GM23338 (cell line): ENCODE results near the gene PNRC2. TPM values are rescaled to one million over a fixed set of nuclear protein-coding genes. Genes with fewer than 3 reads are reported as not detected.

Source experiments
- ATAC-seq: fragments of 200-7000 bp; cut with Tn5 transposase; 3 replicates; pipeline ENCODE4 v1.9.1; 2020
- DNase-seq: peaks from one replicate; pipeline ENCODE4 v3.0.0-alpha.2; 2015; ENCODE audit warnings: low spot score
- H2AFZ ChIP-seq: fragments of 200-600 bp; sonication (generic); 2 replicates; pipeline ENCODE4 v1.8.0; 2016; ENCODE audit warnings: antibody characterized with exemption, mild to moderate bottlenecking, moderate library complexity
- H3F3A ChIP-seq: fragments of 200-600 bp; sonication (generic); replicated peaks from 2 replicates; pipeline ENCODE4 v1.8.0; 2017; ENCODE audit warnings: antibody characterized with exemption, mixed run types, low read depth
- H3K27ac ChIP-seq: fragments of 200-600 bp; sonication (generic); 2 replicates; pipeline ENCODE4 v1.6.1; 2016; ENCODE audit warnings: low read depth
- H3K27me3 ChIP-seq: fragments of 200-600 bp; sonication (generic); 2 replicates; pipeline ENCODE4 v1.8.0; 2016; ENCODE audit warnings: mild to moderate bottlenecking, mixed run types, moderate library complexity; ENCODE audit not compliant: insufficient read depth
- H3K36me3 ChIP-seq: fragments of 200-600 bp; sonication (generic); 2 replicates; pipeline ENCODE4 v1.8.0; 2016; ENCODE audit warnings: mild to moderate bottlenecking; ENCODE audit not compliant: insufficient read depth
- H3K4me1 ChIP-seq: fragments of 200-600 bp; sonication (generic); 2 replicates; pipeline ENCODE4 v1.8.0; 2016; ENCODE audit warnings: mild to moderate bottlenecking, moderate library complexity; ENCODE audit not compliant: insufficient read depth
- H3K4me2 ChIP-seq: fragments of 200-600 bp; sonication (generic); 2 replicates; pipeline ENCODE4 v1.7.1; 2017; ENCODE audit warnings: mixed run types
- H3K4me3 ChIP-seq: fragments of 200-600 bp; sonication (generic); 2 replicates; pipeline ENCODE4 v1.6.1; 2016; ENCODE audit warnings: mixed run types
- H3K79me2 ChIP-seq: fragments of 200-600 bp; sonication (generic); replicated peaks from 2 replicates; pipeline ENCODE4 v1.8.0; 2017; ENCODE audit warnings: mild to moderate bottlenecking; ENCODE audit not compliant: insufficient read depth
- H3K9me2 ChIP-seq: fragments of 200-600 bp; sonication (generic); 2 replicates; pipeline ENCODE4 v1.8.0; 2017; ENCODE audit not compliant: insufficient read depth
- H4K20me1 ChIP-seq: fragments of 200-600 bp; sonication (generic); replicated peaks from 2 replicates; pipeline ENCODE4 v1.8.0; 2017; ENCODE audit warnings: mild to moderate bottlenecking; ENCODE audit not compliant: insufficient read depth
- H3K27ac Mint-ChIP-seq: 2 replicates; pipeline ENCODE4 v1.8.0; 2020; ENCODE audit warnings: inconsistent platforms, mild to moderate bottlenecking, moderate library complexity, mixed read lengths
- H3K27me3 Mint-ChIP-seq: 3 replicates; pipeline ENCODE4 v1.8.0; 2022; ENCODE audit warnings: low read depth, mild to moderate bottlenecking, moderate library complexity, mixed read lengths, inconsistent platforms; ENCODE audit not compliant: insufficient read depth, poor library complexity
- H3K36me3 Mint-ChIP-seq: 3 replicates; pipeline ENCODE4 v1.8.0; 2021; ENCODE audit warnings: low read depth, mild to moderate bottlenecking, inconsistent platforms, moderate library complexity, mixed read lengths
- H3K4me1 Mint-ChIP-seq: 3 replicates; pipeline ENCODE4 v1.8.0; 2020; ENCODE audit warnings: mild to moderate bottlenecking, inconsistent platforms, mixed read lengths
- H3K4me3 Mint-ChIP-seq: 3 replicates; pipeline ENCODE4 v1.8.0; 2021; ENCODE audit warnings: moderate library complexity, mild to moderate bottlenecking, inconsistent platforms, mixed read lengths
- H3K9me3 Mint-ChIP-seq: 3 replicates; pipeline ENCODE4 v1.8.0; 2020; ENCODE audit warnings: moderate library complexity, mild to moderate bottlenecking, inconsistent platforms, mixed read lengths
- ETS1 ChIP-seq: IDR thresholded peaks from 2 replicates; pipeline ENCODE4 v1.6.1; 2016; ENCODE audit warnings: antibody characterized with exemption
- EZH2 ChIP-seq: fragments of 200-600 bp; sonication (generic); IDR thresholded peaks from one replicate; pipeline ENCODE4 v1.8.0; 2017; ENCODE audit warnings: antibody characterized with exemption, mild to moderate bottlenecking, low read depth; ENCODE audit not compliant: unreplicated experiment
- EZH2phosphoT487 ChIP-seq: fragments of 200-600 bp; sonication (generic); IDR thresholded peaks from one replicate; pipeline ENCODE4 v1.8.1; 2018; ENCODE audit warnings: antibody characterized with exemption; ENCODE audit not compliant: unreplicated experiment
- JUNB ChIP-seq: IDR thresholded peaks from one replicate; pipeline ENCODE4 v1.6.1; 2016; ENCODE audit warnings: antibody characterized with exemption; ENCODE audit not compliant: unreplicated experiment
- STAT1 ChIP-seq: IDR thresholded peaks from one replicate; pipeline ENCODE4 v1.6.1; 2016; ENCODE audit warnings: antibody characterized with exemption; ENCODE audit not compliant: unreplicated experiment
- ZNF462 ChIP-seq: fragments of 250-450 bp; sonication (Bioruptor Pico); IDR thresholded peaks from 2 replicates; pipeline ENCODE4 v1.5.0; 2020; ENCODE audit warnings: mild to moderate bottlenecking, moderate library complexity
- polyA plus RNA-seq: library from polyadenylated mRNA; unstranded; fragments of >200 nt; fragmentation: Nextera tagmentation; extraction: Ambion mirVana; gene quantifications from 2 replicates; pipeline ENCODE4 v1.2.1, GENCODE V29; 2016
- total RNA-seq: library from RNA; depleted of rRNA; stranded (reverse); fragments of >200 nt; shearing (Covaris generic); gene quantifications from 2 replicates; pipeline ENCODE4 v1.2.3, GENCODE V29; 2014

The PNRC2 gene
- total and polyA plus RNA-seq, 2 experiments from 2014 or later, result 157 to 237 TPM

- TF ChIP-seq ZNF462, result no peak
These were observed 4.6 kb downstream of the PNRC2 start (continued) for GRCh38 chr1:23964235-23964668.

GRCh38 chr1:23964790-23965740 is 5.4 kb downstream of the PNRC2 start:
- Mint-ChIP-seq H3K4me1 (peaks cover 4% of the 10 kb centered on the region; the same call in 2 of the 3 replicates), H3K27me3 (no peaks in the 10 kb centered on the region), H3K36me3 (peaks cover 61% of the 10 kb centered on the region), H3K9me3 (no peaks in the 10 kb centered on the region), H3K27ac (peak overlapping the region; percentile 37; the same call in 1 of the 2 replicates), H3K4me3 (no peak overlapping the region)
- no peaks in the 10 kb centered on the region for H3K27me3 ChIP-seq
- H3K9me2 ChIP-seq, result no peaks in the 10 kb centered on the region
- peak overlapping the region; percentile 85 for H3K27ac ChIP-seq
- no peak overlapping the region for H3K4me2 ChIP-seq
- peaks cover 33% of the 10 kb centered on the region for H3K36me3 ChIP-seq
- H3F3A ChIP-seq, result peaks cover 9% of the 10 kb centered on the region; the same call in 1 of the 2 replicates
- no peak overlapping the region for H3K4me3 ChIP-seq
- no peak for ATAC-seq
- H3K79me2 ChIP-seq, result peaks cover 40% of the 10 kb centered on the region
- H3K4me1 ChIP-seq, result peaks cover 6% of the 10 kb centered on the region
- H2AFZ ChIP-seq, result no peak overlapping the region
- DNase-seq, result no peak
- H4K20me1 ChIP-seq, result peaks cover 7% of the 10 kb centered on the region
- no peak for TF ChIP-seq ETS1
- no peak for TF ChIP-seq STAT1
- TF ChIP-seq ZNF462, result no peak
- TF ChIP-seq EZH2, result no peak
- no peak for TF ChIP-seq JUNB
- TF ChIP-seq EZH2phosphoT487, result no peak
